Peyer's patch (tissue), 4 donors: ENCODE results near the gene FLT3LG. TPM values are rescaled to one million over a fixed set of nuclear protein-coding genes. Genes with fewer than 3 reads are reported as not detected.

Experiments used
- DNase-seq, 3 donors: peaks; one replicate each; pipeline ENCODE4 v3.0.0-alpha.2; 2017 to 2019
- H3K27ac ChIP-seq, 4 donors: fragments of 200-600 bp; sonication (generic); one replicate each; pipeline ENCODE4 v1.5.1; 2016 to 2019
- H3K27me3 ChIP-seq, 2 donors: fragments of 200-600 bp; sonication (generic); one replicate each; pipeline ENCODE4 v1.5.1; 2019
- H3K36me3 ChIP-seq, 3 donors: fragments of 200-600 bp; sonication (generic); one replicate each; pipeline ENCODE4 v1.5.1; 2016 to 2019
- H3K4me1 ChIP-seq, 4 donors: fragments of 200-600 bp; sonication (generic); one replicate each; pipeline ENCODE4 v1.5.1; 2016 to 2019
- H3K4me3 ChIP-seq, 4 donors: fragments of 200-600 bp; sonication (generic); 1 replicate in 3 of 4; 2 replicates in 1 of 4; pipeline ENCODE4 v1.5.1; 2016 to 2019; ENCODE audit warnings: mild to moderate bottlenecking in 1 of 4
- H3K9me3 ChIP-seq, 4 donors: fragments of 200-600 bp; sonication (generic); one replicate each; pipeline ENCODE4 v1.5.1; 2016 to 2019; ENCODE audit warnings: mild to moderate bottlenecking in 1 of 4
- POLR2A ChIP-seq, 2 donors: fragments of 450-650 bp; IDR thresholded peaks; one replicate each; pipeline ENCODE4 v1.5.1; 2017; ENCODE audit warnings: antibody characterized with exemption in 2 of 2, mild to moderate bottlenecking in 2 of 2, moderate library complexity in 2 of 2
- total RNA-seq, 4 donors: library from RNA; depleted of rRNA; stranded (reverse); fragments of >200 nt; gene quantifications; one replicate each; pipeline ENCODE4 v1.1.0, GENCODE V29; 2016
- TF ChIP-seq, protein P1 (sequence below), 6 experiments: fragments of 450-650 bp in 4 of 6; fragments of 200-600 bp in 2 of 6; sonication (generic) in 1 of 6; IDR thresholded peaks; one replicate each; pipeline ENCODE4 v1.5.1; 2017 to 2019; ENCODE audit warnings: antibody characterized with exemption in 6 of 6, mild to moderate bottlenecking in 3 of 6, moderate library complexity in 1 of 6

Gene FLT3LG
- total RNA-seq, 4 donors from 2014 or later, result 2.8 to 22.3 (median 5.0) TPM

DNA sequence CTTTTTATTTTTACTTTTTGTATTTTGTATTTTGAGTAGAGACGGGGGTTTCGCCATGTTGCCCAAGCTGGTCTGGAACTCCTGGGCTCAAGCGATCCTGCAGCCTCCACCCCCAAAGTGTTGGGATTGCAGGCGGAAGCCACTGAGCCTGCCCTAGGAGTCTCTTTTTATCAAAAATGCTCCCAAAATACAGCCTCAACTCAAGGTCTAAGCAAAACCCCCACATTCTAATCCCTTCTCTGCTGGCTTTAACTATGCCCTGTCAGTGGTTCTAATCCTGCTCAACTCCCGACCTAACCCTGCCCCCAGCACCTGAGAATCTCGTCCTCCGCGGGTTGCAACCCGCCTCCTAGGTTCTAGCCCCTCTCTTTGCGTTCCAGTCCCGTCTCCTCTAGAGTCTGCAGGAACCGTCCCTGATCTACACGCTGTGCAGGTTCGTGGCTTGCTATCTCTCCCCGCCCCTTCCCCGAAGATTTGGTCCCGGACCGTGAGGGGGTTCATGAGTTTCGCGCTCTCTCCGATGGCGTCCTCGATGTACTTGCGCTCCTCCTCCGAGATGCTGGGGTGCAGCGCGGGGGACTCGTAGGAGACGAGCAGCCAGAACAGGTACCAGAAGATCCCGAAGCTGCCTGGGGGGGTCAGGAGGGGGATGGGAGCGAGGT is 40.6 kb upstream of the FLT3LG start:
- H3K36me3 ChIP-seq, result no peaks in the 10 kb centered on the region
- peaks cover 0 to 4% (median 0%) of the 10 kb centered on the region in 4 donors for H3K9me3 ChIP-seq
- no peak for DNase-seq
- peaks cover 0 to 73% of the 10 kb centered on the region in 2 donors for H3K27me3 ChIP-seq
- no peak overlapping the region for H3K4me3 ChIP-seq
- TF ChIP-seq, protein P1, sequence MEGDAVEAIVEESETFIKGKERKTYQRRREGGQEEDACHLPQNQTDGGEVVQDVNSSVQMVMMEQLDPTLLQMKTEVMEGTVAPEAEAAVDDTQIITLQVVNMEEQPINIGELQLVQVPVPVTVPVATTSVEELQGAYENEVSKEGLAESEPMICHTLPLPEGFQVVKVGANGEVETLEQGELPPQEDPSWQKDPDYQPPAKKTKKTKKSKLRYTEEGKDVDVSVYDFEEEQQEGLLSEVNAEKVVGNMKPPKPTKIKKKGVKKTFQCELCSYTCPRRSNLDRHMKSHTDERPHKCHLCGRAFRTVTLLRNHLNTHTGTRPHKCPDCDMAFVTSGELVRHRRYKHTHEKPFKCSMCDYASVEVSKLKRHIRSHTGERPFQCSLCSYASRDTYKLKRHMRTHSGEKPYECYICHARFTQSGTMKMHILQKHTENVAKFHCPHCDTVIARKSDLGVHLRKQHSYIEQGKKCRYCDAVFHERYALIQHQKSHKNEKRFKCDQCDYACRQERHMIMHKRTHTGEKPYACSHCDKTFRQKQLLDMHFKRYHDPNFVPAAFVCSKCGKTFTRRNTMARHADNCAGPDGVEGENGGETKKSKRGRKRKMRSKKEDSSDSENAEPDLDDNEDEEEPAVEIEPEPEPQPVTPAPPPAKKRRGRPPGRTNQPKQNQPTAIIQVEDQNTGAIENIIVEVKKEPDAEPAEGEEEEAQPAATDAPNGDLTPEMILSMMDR (IDR thresholded peaks at IDR 0.05), result no peak
- TF ChIP-seq POLR2A (IDR thresholded peaks at IDR 0.05), result no peak
- peaks cover 0 to 4% (median 2%) of the 10 kb centered on the region in 4 donors for H3K4me1 ChIP-seq
- no peak overlapping the region for H3K27ac ChIP-seq

DNA sequence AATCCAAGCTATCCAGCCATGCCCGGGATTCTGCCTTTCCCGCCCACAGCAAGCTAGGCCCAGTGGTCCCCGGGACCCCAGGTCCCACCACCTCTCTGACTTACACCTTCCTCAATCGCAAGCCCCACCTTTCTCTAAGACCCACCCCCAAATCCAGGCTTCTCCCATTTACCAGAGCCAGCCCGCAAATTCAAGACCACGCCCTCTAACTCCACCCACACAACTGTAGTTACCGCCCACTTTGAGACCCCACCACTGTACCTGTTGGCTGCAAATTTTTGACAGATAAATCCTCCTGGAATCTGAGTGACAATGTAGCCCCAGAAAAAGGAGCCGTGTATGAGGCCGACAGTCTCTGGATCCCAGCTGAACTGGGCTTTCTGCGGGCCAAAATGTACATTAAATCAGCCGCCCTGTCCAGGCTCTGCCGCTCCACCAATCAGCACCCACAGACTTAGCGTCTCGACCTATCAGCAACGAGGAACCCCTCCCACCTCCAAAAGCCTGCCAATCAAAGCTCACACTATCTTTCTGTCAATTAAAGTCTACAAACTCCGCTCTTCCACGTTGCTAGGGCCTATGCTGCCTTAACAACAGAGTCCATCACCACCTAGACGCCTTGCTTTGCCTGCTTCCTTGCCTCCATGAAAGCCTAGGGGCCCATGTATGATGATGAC is 39.0 kb upstream of the FLT3LG start:
- no peak for DNase-seq
- no peak overlapping the region for H3K4me3 ChIP-seq
- H3K27me3 ChIP-seq, result peaks cover 0 to 73% of the 10 kb centered on the region in 2 donors
- no peak for TF ChIP-seq POLR2A (IDR thresholded peaks at IDR 0.05)
- TF ChIP-seq, protein P1 (IDR thresholded peaks at IDR 0.05), result no peak
- H3K4me1 ChIP-seq, result no peaks in the 10 kb centered on the region
- no peak overlapping the region for H3K27ac ChIP-seq
- H3K36me3 ChIP-seq, result no peaks in the 10 kb centered on the region
- H3K9me3 ChIP-seq, result peaks cover 0 to 4% (median 0%) of the 10 kb centered on the region in 4 donors

DNA sequence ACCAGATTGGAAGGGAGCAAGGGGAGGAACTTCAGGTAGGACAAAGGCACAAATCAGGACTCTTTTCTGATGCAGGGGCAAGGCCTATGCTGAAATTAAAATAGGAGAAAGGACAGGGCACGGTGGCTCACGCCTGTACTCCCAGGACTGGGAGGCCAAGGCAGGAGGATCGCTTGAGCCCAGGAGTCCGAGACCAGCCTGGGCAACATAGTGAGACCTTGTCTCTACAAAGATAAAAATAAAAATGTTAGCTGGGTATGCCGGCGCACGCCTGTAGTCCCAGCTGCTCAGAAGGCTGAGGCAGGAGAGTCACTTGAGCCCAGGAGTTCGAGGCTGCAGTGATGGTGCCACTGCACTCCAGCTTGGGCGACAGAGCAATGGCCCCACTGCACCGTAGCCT is 38.3 kb upstream of the FLT3LG start:
- H3K9me3 ChIP-seq, result peaks cover 0 to 4% (median 0%) of the 10 kb centered on the region in 4 donors
- no peaks in the 10 kb centered on the region for H3K4me1 ChIP-seq
- no peaks in the 10 kb centered on the region for H3K36me3 ChIP-seq
- H3K4me3 ChIP-seq, result no peak overlapping the region
- no peak for DNase-seq
- H3K27me3 ChIP-seq, result peaks cover 0 to 73% of the 10 kb centered on the region in 2 donors
- TF ChIP-seq POLR2A (IDR thresholded peaks at IDR 0.05), result no peak
- TF ChIP-seq, protein P1 (IDR thresholded peaks at IDR 0.05), result no peak
- no peak overlapping the region for H3K27ac ChIP-seq

DNA sequence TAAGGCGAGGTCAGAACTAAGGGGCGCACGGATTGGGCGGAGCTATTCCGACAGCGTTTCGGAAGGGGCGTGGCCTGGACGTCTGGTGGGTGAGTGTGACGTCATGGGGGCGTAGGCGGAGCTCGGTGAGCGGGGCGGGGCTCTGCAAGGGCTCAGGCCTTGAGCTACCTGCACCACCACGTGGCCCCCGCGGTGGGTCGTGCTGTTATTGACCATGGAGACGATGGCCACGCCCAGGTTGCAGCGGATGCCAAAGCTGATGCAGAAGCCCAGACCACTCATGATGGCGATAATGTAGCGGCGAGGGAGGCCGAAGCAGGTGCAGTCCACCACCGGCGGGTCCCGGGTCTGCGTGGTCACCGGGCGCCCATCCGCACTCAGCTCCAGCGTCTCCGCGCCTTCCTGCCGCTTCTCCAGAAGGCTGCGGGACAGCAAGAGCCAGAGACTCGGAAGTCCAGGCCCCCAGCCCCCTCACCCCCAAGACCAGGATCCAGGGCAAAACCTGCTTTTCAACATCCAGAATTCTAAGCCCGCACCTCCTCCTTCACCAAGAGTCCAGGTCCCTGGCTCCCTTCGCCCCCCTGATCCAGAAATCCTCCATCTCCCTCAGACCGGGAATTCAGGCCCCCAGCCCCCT is 37.5 kb upstream of the FLT3LG start:
- peaks cover 0 to 73% of the 10 kb centered on the region in 2 donors for H3K27me3 ChIP-seq
- TF ChIP-seq, protein P1 (IDR thresholded peaks at IDR 0.05), result no peak
- TF ChIP-seq POLR2A (IDR thresholded peaks at IDR 0.05), result no peak
- peaks cover 0 to 4% (median 0%) of the 10 kb centered on the region in 4 donors for H3K9me3 ChIP-seq
- peak in 1 of 3 donors; percentile 39 for DNase-seq
- H3K4me3 ChIP-seq, result no peak overlapping the region
- no peak overlapping the region for H3K27ac ChIP-seq
- peaks cover 0 to 6% (median 0%) of the 10 kb centered on the region in 4 donors for H3K4me1 ChIP-seq
- no peaks in the 10 kb centered on the region for H3K36me3 ChIP-seq

DNA sequence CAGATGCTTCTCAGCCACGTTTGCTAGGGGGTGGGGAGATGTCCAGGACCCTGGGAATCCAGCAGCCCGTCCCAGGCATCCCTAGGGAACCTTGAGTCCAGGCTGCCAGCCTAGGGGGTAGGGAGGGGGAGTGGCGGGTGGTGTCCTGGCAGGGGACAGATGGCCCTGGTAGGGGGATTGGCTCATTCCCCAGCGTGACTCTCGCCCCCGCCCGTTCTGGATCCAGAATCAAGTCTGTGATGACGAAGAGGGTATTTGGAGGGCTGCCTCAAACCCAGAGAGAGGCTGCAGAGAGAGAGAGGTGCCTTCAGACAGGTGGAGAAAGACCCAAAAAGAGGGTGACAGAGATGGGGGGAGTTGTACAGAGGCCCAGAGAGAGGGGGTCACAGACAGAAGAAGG is 36.8 kb upstream of the FLT3LG start:
- Histone ChIP-seq H3K36me3 (no peaks in the 10 kb centered on the region), H3K27me3 (peaks cover 0 to 73% of the 10 kb centered on the region in 2 donors), H3K4me1 (peaks cover 0 to 8% (median 0%) of the 10 kb centered on the region in 4 donors), H3K4me3 (no peak overlapping the region), H3K9me3 (peaks cover 0 to 4% (median 0%) of the 10 kb centered on the region in 4 donors), H3K27ac (no peak overlapping the region)
- no peak for TF ChIP-seq POLR2A (IDR thresholded peaks at IDR 0.05)
- TF ChIP-seq, protein P1 (IDR thresholded peaks at IDR 0.05), result no peak
- no peak for DNase-seq
